Sigmoid colon (tissue), 7 donors: ENCODE data around the gene NRXN3. TPM values are rescaled to one million over a fixed set of nuclear protein-coding genes. Genes with fewer than 3 reads are reported as not detected.
A peak's percentile ranks its signal among the peaks of the same experiment; 100 is the strongest.

ENCODE experiments used
- DNase-seq: peaks from one replicate; pipeline ENCODE4 v3.0.0-alpha.2; 2019
- H3K27ac ChIP-seq, 4 donors: fragments of 200-600 bp; sonication (generic); one replicate each; pipeline ENCODE4 v1.5.1; 2016 to 2019; ENCODE audit warnings: mild to moderate bottlenecking in 1 of 4
- H3K27me3 ChIP-seq, 3 donors: fragments of 200-600 bp; sonication (generic); one replicate each; pipeline ENCODE4 v1.5.1; 2019; ENCODE audit warnings: mild to moderate bottlenecking in 1 of 3
- H3K36me3 ChIP-seq, 4 donors: fragments of 200-600 bp; sonication (generic); one replicate each; pipeline ENCODE4 v1.5.1; 2016 to 2019
- H3K4me1 ChIP-seq, 4 donors: fragments of 200-600 bp; sonication (generic); one replicate each; pipeline ENCODE4 v1.5.1; 2017 to 2019
- H3K4me3 ChIP-seq, 4 donors: fragments of 200-600 bp; sonication (generic); one replicate each; pipeline ENCODE4 v1.5.1; 2017 to 2019; ENCODE audit warnings: mild to moderate bottlenecking in 2 of 4, moderate library complexity in 1 of 4
- H3K9me3 ChIP-seq, 4 donors: fragments of 200-600 bp in 3 of 4; sonication (generic) in 3 of 4; one replicate each; pipeline versions ENCODE4 v1.5.1 to v1.6.1; 2013 to 2019
- EP300 ChIP-seq, 4 donors: sonication (generic); formaldehyde crosslinking; IDR thresholded peaks; one replicate each; pipeline ENCODE4 v1.6.1; 2017; ENCODE audit warnings: antibody characterized with exemption in 4 of 4
- POLR2A ChIP-seq, 2 donors: fragments of 450-650 bp; IDR thresholded peaks; one replicate each; pipeline ENCODE4 v1.6.1; 2016; ENCODE audit warnings: antibody characterized with exemption in 2 of 2, mild to moderate bottlenecking in 2 of 2, moderate library complexity in 2 of 2
- POLR2AphosphoS5 ChIP-seq, 4 donors: sonication (generic); formaldehyde crosslinking; IDR thresholded peaks; one replicate each; pipeline ENCODE4 v1.6.1; 2017; ENCODE audit warnings: antibody characterized with exemption in 4 of 4
- whole genome bisulfite sequencing, 2 donors: extraction: QIAGEN DNeasy Blood & Tissue Kit; methylation state at CpG; one replicate each; pipeline ENCODE4 v1.1.7; 2013; 5-methylcytosine and 5-hydroxymethylcytosine counted together
- intact Hi-C: fragments of 100-400 bp; cut with DNase I; formaldehyde crosslinking; loops from one replicate; pipeline ENCODE4 v1.15.1; 2023
- polyA plus RNA-seq, 3 donors: library from polyadenylated mRNA; stranded (reverse); fragments of 200-250 nt; gene quantifications; one replicate each; pipeline ENCODE4 v1.2.3, GENCODE V29; 2013
- total RNA-seq, 4 donors: library from RNA; depleted of rRNA; stranded (reverse); fragments of >200 nt; gene quantifications; one replicate each; pipeline ENCODE4 v1.1.0, GENCODE V29; 2016
- TF ChIP-seq, protein P1 (sequence below), 4 experiments: fragments of 450-650 bp in 3 of 4; fragments of 200-600 bp in 1 of 4; IDR thresholded peaks; one replicate each; pipeline ENCODE4 v1.5.1; 2016 to 2019; ENCODE audit warnings: antibody characterized with exemption in 4 of 4, mild to moderate bottlenecking in 3 of 4, moderate library complexity in 2 of 4
- donor health status: healthy with polysubstance abuse.
- donor health status: Bipolar disorder and iron deficiency.
- donor health status: healthy.

Gene NRXN3
- total and polyA plus RNA-seq, 7 donors, result 0.23 to 46.3 (median 23.2) TPM

DNA sequence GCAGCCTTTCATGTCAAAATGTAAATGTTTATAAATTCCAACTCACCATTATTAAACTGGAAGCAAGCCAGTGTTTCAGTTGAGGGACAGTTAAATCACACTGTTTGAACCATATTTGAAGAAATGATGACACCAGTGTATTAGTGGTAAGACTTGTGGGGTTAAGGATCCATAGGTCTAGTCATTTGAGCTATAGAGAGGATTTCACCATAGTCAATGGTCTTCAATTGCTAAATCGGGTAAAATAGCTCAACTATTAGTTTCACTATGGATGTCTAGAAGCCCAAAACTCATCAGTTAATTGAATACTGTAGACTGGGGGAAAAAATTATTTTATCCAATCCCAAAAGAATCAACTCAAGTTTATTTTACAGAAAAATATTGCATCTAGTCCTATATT is 659.1 kb downstream of the NRXN3 start:
- no peak for DNase-seq
- no peaks in the 10 kb centered on the region for H3K36me3 ChIP-seq
- TF ChIP-seq POLR2AphosphoS5 (IDR thresholded peaks at IDR 0.05) (no peak), EP300 (IDR thresholded peaks at IDR 0.05) (no peak), POLR2A (IDR thresholded peaks at IDR 0.05) (no peak)
- TF ChIP-seq, protein P1, sequence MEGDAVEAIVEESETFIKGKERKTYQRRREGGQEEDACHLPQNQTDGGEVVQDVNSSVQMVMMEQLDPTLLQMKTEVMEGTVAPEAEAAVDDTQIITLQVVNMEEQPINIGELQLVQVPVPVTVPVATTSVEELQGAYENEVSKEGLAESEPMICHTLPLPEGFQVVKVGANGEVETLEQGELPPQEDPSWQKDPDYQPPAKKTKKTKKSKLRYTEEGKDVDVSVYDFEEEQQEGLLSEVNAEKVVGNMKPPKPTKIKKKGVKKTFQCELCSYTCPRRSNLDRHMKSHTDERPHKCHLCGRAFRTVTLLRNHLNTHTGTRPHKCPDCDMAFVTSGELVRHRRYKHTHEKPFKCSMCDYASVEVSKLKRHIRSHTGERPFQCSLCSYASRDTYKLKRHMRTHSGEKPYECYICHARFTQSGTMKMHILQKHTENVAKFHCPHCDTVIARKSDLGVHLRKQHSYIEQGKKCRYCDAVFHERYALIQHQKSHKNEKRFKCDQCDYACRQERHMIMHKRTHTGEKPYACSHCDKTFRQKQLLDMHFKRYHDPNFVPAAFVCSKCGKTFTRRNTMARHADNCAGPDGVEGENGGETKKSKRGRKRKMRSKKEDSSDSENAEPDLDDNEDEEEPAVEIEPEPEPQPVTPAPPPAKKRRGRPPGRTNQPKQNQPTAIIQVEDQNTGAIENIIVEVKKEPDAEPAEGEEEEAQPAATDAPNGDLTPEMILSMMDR (IDR thresholded peaks at IDR 0.05), result no peak
- intact Hi-C loops, result no loop called here
- H3K27me3 ChIP-seq, result peaks cover 0 to 5% (median 0%) of the 10 kb centered on the region in 3 donors
- no peak overlapping the region for H3K27ac ChIP-seq
- 91 to 95% methylated on average over 1 of the region's 1 CpG for WGBS, 2 donors
- no peaks in the 10 kb centered on the region for H3K4me1 ChIP-seq
- no peaks in the 10 kb centered on the region for H3K9me3 ChIP-seq
- H3K4me3 ChIP-seq, result no peak overlapping the region

DNA sequence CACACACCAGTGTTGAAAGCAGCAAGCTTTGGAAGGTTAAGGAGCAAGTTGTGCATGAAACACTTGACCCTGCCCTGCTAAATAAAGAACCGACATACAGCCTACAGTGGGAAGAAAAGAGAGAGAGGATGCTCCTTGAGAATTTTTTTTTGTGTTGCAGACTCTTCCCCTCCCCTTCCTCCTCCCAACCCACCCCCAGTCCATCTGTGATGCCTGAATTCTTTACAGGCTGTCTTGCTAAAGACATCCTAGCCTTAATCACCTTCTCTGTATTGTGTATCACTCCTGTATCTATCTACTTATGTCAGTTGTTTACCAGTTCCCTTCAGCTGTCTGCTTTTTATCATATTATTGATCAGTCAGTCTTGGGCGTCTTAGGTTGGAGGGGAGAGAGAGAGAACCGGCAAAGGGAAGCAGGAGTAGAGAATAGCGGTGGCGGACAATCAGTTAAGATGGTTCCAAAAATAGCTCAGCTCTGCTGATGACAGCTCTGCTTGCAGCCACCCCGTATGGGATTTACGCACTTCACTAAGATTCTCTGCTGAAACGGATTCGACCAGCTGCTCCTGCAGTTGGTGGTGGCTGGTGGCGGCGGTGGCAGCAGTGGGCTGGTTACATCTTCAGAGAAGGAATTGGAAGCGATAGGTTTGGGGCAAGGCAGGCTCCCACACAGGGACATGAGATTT is 664.7 kb downstream of the NRXN3 start:
- TF ChIP-seq, protein P1 (IDR thresholded peaks at IDR 0.05), result no peak
- TF ChIP-seq EP300 (IDR thresholded peaks at IDR 0.05) (no peak), POLR2A (IDR thresholded peaks at IDR 0.05) (no peak), POLR2AphosphoS5 (IDR thresholded peaks at IDR 0.05) (no peak)
- DNase-seq, result no peak
- intact Hi-C loops, result loop anchor here (5.0 kb wide), 1 partner anchor 973 kb away; no protein-coding TSS in a partner anchor
- Histone ChIP-seq H3K9me3 (no peaks in the 10 kb centered on the region), H3K4me1 (no peaks in the 10 kb centered on the region), H3K36me3 (no peaks in the 10 kb centered on the region), H3K27ac (no peak overlapping the region), H3K27me3 (peaks cover 0 to 13% (median 0%) of the 10 kb centered on the region in 3 donors), H3K4me3 (no peak overlapping the region)
- WGBS, 2 donors, result 64 to 81% methylated on average over 12 of the region's 12 CpGs

DNA sequence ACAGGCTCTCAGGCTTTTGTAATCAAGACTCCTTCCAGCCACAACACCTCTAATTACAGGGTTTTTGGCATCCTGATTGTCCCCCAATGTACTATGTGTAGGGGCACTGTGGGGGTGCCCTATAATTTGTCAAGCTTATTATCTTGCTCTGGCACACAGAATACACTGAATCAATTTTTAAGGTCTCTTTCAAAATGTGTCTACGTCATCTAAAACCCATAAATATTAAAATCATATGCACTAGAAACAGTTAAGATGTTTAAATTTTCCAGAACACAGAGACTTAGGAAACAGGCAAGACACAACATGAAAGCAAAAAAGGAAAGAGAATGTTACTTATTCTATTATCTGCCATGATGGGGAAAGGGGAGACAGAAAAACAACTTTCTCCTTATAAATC is 665.7 kb downstream of the NRXN3 start:
- no peak for DNase-seq
- no peaks in the 10 kb centered on the region for H3K4me1 ChIP-seq
- H3K9me3 ChIP-seq, result no peaks in the 10 kb centered on the region
- no peak overlapping the region for H3K4me3 ChIP-seq
- H3K27me3 ChIP-seq, result peaks cover 0 to 10% (median 0%) of the 10 kb centered on the region in 3 donors
- H3K27ac ChIP-seq, result no peak overlapping the region
- intact Hi-C loops, result loop anchor here (5.0 kb wide), 1 partner anchor 974 kb away; no protein-coding TSS in a partner anchor
- H3K36me3 ChIP-seq, result no peaks in the 10 kb centered on the region
- 84 to 86% methylated on average over 1 of the region's 1 CpG for WGBS, 2 donors
- TF ChIP-seq POLR2AphosphoS5 (IDR thresholded peaks at IDR 0.05), result no peak
- TF ChIP-seq, protein P1 (IDR thresholded peaks at IDR 0.05), result no peak
- no peak for TF ChIP-seq EP300 (IDR thresholded peaks at IDR 0.05)
- no peak for TF ChIP-seq POLR2A (IDR thresholded peaks at IDR 0.05)

DNA sequence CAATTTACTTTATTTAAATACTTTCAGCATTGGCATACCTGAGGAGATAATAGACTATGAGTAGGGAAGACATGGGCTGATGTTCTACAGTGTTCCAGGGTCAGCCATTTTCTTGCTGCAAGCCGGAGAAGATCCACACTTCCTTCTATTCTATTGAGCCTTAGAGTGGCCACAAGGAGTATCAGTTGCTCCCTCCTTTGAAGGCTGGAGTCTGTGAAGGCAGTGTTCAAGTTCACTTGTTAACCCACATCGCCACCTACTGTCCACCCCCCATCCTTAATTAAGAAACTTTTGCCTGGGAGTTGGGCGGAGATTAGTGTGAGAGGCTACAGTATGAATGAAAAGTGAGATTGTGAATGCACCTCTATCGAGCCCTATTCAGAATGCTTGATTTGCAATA is 666.6 kb downstream of the NRXN3 start:
- H3K27me3 ChIP-seq, result peaks cover 0 to 8% (median 0%) of the 10 kb centered on the region in 3 donors
- H3K4me1 ChIP-seq, result no peaks in the 10 kb centered on the region
- DNase-seq, result no peak
- no peaks in the 10 kb centered on the region for H3K36me3 ChIP-seq
- WGBS, 2 donors, result 5 to 16% methylated on average over 4 of the region's 4 CpGs
- no peaks in the 10 kb centered on the region for H3K9me3 ChIP-seq
- TF ChIP-seq POLR2A (IDR thresholded peaks at IDR 0.05), result no peak
- TF ChIP-seq, protein P1 (IDR thresholded peaks at IDR 0.05), result peak in 2 of 4 experiments; percentile 23 to 42
- intact Hi-C loops, result loop anchor here (5.0 kb wide), 1 partner anchor 974 kb away; no protein-coding TSS in a partner anchor
- no peak overlapping the region for H3K4me3 ChIP-seq
- no peak overlapping the region for H3K27ac ChIP-seq
